ENCODE measurements around the gene CCDC178. TPM values are rescaled to one million over a fixed set of nuclear protein-coding genes. Genes with fewer than 3 reads are reported as not detected.
A peak's percentile ranks its signal among the peaks of the same experiment; 100 is the strongest.

Gene CCDC178
- total RNA-seq, 1 donor: 0.43 TPM

DNA sequence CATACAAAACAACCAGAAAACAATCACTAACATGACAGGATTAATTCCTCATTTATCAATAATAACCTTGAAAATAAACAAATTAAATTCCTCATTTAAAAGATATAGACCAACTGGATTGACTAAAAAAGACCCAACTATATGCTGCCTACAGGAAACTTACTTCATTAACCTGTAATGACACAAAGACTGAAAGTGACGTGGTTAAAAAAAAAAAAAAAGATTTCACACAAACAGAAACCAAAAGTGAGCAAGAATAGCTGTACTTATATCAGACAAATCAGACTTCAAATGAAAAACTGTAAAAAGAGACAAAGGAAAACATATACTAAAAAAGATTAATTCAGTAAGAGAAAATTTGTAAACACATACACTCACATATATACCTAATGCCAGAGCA, 201.2 kb downstream of the CCDC178 start:
- DNase-seq (ENCODE audit: low read depth): no peak
- no peak overlapping the region for H3K4me3 ChIP-seq (ENCODE audit: low read depth, low read length)
- TF ChIP-seq, protein P1, sequence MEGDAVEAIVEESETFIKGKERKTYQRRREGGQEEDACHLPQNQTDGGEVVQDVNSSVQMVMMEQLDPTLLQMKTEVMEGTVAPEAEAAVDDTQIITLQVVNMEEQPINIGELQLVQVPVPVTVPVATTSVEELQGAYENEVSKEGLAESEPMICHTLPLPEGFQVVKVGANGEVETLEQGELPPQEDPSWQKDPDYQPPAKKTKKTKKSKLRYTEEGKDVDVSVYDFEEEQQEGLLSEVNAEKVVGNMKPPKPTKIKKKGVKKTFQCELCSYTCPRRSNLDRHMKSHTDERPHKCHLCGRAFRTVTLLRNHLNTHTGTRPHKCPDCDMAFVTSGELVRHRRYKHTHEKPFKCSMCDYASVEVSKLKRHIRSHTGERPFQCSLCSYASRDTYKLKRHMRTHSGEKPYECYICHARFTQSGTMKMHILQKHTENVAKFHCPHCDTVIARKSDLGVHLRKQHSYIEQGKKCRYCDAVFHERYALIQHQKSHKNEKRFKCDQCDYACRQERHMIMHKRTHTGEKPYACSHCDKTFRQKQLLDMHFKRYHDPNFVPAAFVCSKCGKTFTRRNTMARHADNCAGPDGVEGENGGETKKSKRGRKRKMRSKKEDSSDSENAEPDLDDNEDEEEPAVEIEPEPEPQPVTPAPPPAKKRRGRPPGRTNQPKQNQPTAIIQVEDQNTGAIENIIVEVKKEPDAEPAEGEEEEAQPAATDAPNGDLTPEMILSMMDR (IDR thresholded peaks at IDR 0.05; ENCODE audit: insufficient read depth, low read depth, low read length): no peak

DNA sequence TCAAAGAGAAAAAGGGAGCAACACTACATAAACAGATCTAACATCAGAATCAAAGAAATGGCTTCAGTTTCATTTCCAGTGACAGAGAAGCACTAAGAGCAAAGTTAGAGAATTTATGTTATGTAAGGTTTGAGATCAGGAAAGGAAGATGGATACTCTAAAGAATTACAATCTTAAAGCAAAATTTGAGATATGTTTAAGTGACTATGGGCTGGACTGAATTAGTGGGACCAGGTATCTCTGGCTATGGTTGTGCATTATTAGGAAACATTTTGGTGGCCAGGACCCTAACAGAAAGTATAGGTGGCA, 208.2 kb downstream of the CCDC178 start:
- no peak overlapping the region for H3K4me3 ChIP-seq (ENCODE audit: low read depth, low read length)
- no peak for DNase-seq (ENCODE audit: low read depth)
- TF ChIP-seq, protein P1 (IDR thresholded peaks at IDR 0.05; ENCODE audit: insufficient read depth, low read depth, low read length): no peak

DNA sequence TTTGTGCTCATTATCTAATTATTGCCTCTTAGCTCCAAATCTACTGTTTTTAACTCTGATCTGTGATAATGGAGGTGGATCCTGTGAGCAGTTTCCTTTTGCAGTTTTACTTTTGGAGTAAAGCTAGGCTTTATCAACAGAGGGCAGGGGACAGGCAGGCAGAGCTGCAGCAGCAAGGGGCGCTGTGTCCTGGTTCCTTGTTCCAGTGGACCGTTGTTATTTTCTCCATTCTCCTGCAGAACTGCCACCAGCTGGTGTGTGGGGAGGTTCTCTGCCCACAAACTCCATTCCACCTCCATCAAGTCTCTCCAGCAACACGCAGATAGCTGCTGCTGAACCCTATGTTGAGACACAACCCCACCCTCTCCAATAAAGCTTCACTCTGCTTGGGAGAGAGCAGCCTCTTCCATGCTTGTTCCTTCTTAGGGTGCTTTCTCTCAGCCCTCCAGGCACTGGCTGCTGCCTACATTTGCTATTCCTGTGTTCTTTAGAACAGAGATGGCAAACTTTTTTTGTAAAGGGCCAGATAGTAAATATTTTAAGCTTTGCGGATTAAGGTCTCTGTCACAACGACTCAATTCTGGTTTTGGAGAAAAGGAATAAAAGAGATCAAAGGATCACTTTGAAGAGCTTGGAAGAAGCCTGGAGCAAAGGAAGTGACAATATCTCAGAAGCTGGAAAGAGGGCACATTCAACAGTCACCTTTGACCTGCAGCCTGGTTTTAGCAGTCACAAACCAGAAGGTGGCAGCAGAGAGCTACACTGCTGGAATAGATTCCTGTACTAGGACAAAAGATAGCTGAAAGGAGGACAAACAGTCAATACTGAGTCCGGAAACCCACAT, 208.8 kb downstream of the CCDC178 start:
- TF ChIP-seq, protein P1 (IDR thresholded peaks at IDR 0.05; ENCODE audit: insufficient read depth, low read depth, low read length): peak; percentile 91
- H3K4me3 ChIP-seq (ENCODE audit: low read depth, low read length): no peak overlapping the region
- peak; percentile 63 for DNase-seq (ENCODE audit: low read depth)

DNA sequence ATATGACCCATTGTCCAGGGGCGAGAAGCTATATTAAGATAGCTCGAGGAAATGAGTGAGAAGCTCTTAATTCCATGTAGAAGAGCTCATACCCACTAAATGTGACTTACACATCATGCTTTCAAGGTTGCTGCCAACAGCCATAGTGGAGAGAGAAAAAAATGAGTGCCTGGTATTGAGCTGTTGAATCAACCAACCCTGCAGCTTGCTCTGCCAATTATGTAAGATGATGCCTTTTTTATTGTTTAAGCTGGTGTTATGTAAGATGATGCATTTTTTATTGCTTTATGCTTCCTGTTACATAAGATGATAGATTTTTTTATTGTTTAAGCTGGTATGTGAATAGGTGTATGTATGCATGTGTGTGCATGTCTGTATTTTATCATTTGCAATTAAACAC, 228.2 kb downstream of the CCDC178 start:
- DNase-seq (ENCODE audit: low read depth): no peak
- no peak overlapping the region for H3K4me3 ChIP-seq (ENCODE audit: low read depth, low read length)
- TF ChIP-seq, protein P1 (IDR thresholded peaks at IDR 0.05; ENCODE audit: insufficient read depth, low read depth, low read length): no peak

DNA sequence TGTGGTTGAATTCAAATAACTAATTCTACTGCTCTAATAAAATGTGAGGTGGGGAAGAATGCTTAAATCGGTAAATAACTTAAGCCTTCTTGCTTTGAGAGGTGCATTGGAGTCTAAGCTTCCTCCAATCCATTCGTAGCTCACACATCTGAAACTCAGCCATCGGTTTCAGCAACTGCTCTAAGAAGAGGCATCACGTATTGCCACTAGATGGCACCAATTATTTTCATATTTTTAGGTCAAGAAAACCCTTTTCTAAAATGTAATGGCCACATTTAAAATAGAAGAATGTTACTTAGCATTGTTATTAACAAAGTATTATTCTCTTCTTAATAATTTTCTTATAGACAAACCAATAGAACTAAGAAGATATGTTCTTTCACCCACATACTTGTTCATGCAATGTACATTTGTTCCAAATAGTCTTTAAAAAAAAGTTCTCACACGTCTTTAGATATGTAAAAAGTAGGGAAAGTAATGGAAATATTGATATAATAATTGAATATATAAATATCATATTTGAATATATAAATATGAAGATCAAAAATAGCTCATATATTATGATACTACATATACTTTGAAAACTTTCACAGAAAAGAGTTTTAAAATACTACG, 229.8 kb downstream of the CCDC178 start:
- no peak overlapping the region for H3K4me3 ChIP-seq (ENCODE audit: low read depth, low read length)
- TF ChIP-seq, protein P1 (IDR thresholded peaks at IDR 0.05; ENCODE audit: insufficient read depth, low read depth, low read length): peak; percentile 54

DNA sequence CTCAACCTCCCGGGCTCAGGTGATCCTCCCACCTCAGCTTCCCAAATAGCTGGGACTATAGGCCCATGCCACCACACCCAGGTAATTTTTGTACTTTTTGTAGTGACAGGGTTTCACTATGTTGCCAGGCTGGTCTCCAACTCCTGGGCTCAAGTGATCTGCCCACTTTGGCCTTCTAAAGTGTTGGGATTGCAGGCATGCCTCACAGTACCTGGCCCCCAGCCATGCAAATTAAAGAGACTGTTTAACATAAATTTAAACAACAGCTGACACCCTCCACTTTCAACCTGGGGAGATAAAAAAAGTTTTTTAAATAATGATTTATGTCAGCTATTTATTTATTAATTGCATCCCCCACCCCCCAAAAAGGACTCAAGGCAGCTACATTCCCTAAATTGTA, 234.7 kb downstream of the CCDC178 start:
- no peak overlapping the region for H3K4me3 ChIP-seq (ENCODE audit: low read depth, low read length)
- no peak for DNase-seq (ENCODE audit: low read depth)
- TF ChIP-seq, protein P1 (IDR thresholded peaks at IDR 0.05; ENCODE audit: insufficient read depth, low read depth, low read length): no peak

More for the DNA sequence above, 229.8 kb downstream of the CCDC178 start:
- DNase-seq (ENCODE audit: low read depth): peak; percentile 20

All from fibroblast of villous mesenchyme (primary cell).